ENCODE results near the gene RRM2. TPM values are rescaled to one million over a fixed set of nuclear protein-coding genes. Genes with fewer than 3 reads are reported as not detected.

The RRM2 gene
- total and polyA plus RNA-seq, 7 donors, result 0.27 to 9.3 (median 0.96) TPM; not detected in 2

DNA sequence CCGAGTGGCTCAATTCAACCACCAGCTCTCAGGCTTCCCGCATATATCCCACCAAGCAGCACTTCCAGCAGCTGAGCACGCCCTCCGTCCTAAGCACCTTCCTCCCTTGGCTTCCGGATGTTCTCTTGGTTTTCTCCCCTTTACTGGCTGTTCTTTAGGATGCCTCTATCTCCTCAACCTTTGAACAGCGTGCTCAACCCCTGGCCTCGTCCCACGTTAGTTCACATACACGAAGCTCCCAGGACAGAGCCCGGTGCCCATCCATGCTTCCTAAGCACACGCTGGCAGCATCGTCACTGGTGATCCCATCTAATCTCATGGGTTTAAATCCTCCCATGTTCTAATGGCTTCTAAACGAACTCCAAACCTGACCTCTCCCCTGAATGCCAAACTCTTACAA lies 46.0 kb upstream of the RRM2 start:
- Histone ChIP-seq H3K36me3 (ENCODE audit: insufficient read depth in 1 of 2, low read depth in 1 of 2) (no peaks in the 10 kb centered on the region), H3K4me3 (no peak overlapping the region), H3K27ac (no peak overlapping the region), H3K4me1 (peaks cover 8% of the 10 kb centered on the region), H3K9me3 (no peaks in the 10 kb centered on the region), H3K27me3 (ENCODE audit: insufficient read depth in 3 of 3, low read length in 2 of 3) (peaks cover 0 to 58% (median 23%) of the 10 kb centered on the region in 3 donors)
- ATAC-seq, result no peak
- intact Hi-C loops (cut with DNase I), result no loop called here
- WGBS, 3 donors, result 78 to 82% (median 81%) methylated on average over 13 of the region's 13 CpGs
- no peak for TF ChIP-seq CTCF (IDR thresholded peaks at IDR 0.05)
- no peak for DNase-seq

GRCh38 chr2:10076988-10077527 lies 45.5 kb upstream of the RRM2 start:
- DNase-seq, result no peak
- no peaks in the 10 kb centered on the region for H3K36me3 ChIP-seq (ENCODE audit: insufficient read depth in 1 of 2, low read depth in 1 of 2)
- peaks cover 8% of the 10 kb centered on the region for H3K4me1 ChIP-seq
- intact Hi-C loops (cut with DNase I), result no loop called here
- no peak for TF ChIP-seq CTCF (IDR thresholded peaks at IDR 0.05)
- no peak overlapping the region for H3K4me3 ChIP-seq
- H3K27ac ChIP-seq, result no peak overlapping the region
- no peak for ATAC-seq
- 82 to 89% (median 89%) methylated on average over 5 of the region's 5 CpGs for WGBS, 3 donors
- peaks cover 0 to 61% (median 23%) of the 10 kb centered on the region in 3 donors for H3K27me3 ChIP-seq (ENCODE audit: insufficient read depth in 3 of 3, low read length in 2 of 3)
- H3K9me3 ChIP-seq, result no peaks in the 10 kb centered on the region

DNA sequence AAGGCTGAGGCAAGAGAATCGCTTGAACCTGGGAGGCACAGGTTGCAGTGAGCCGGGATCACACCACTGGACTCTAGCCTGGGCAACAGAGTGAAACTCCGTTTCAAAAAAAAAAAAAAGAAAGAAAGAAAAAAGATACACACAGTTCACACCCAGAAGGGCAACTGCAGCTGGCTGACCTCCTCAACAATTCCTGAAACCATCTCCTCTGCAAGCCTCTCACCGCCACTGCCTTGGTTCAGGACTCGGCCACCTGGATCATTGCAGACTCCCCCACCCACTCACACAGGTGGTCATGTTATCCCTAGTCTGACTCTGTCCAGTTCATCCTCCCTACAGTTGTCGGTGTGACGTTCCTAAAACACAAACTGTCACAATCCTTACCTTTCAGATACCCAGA lies 44.5 kb upstream of the RRM2 start:
- H3K36me3 ChIP-seq (ENCODE audit: insufficient read depth in 1 of 2, low read depth in 1 of 2), result no peaks in the 10 kb centered on the region
- ATAC-seq, result no peak
- no peak overlapping the region for H3K27ac ChIP-seq
- no peak overlapping the region for H3K4me3 ChIP-seq
- peaks cover 0 to 70% (median 22%) of the 10 kb centered on the region in 3 donors for H3K27me3 ChIP-seq (ENCODE audit: insufficient read depth in 3 of 3, low read length in 2 of 3)
- no peak for DNase-seq
- TF ChIP-seq CTCF (IDR thresholded peaks at IDR 0.05), result no peak
- H3K9me3 ChIP-seq, result no peaks in the 10 kb centered on the region
- intact Hi-C loops (cut with DNase I), result no loop called here
- 87 to 94% (median 91%) methylated on average over 6 to 7 of the region's 7 CpGs for WGBS, 3 donors
- H3K4me1 ChIP-seq, result peaks cover 8% of the 10 kb centered on the region

DNA sequence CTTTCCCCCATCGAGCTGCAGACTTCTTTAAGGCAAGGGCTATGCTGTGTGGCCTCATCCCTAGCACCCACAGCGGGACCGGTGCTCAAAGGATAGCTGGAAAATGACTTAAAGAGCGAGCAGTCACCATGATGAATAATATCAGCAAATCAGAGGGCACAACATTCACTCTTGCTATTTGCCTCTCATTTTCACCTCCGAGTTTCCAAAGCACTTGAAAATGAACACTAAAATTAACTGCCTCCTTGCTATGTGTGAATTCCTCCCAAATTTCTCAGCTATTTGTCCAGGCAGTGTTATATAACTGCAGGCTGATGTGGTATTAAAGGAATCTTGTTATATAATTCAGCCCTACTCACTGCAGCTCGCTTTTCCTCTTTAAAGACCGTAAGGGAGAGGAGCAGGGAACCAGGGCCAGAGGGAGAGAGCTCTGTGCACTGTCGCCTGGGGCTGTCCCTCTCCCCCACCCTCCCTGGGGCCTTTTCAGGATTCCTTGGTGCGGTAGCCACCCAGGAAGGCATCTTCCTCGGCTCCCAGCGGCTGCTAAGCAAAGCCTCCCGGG lies 43.8 kb upstream of the RRM2 start:
- WGBS, 3 donors, result 26 to 29% (median 28%) methylated on average over 12 of the region's 12 CpGs
- H3K27ac ChIP-seq, result peak overlapping the region; percentile 9

More for the DNA sequence above, 43.8 kb upstream of the RRM2 start:
- ATAC-seq, result peak in 1 of 4 donors; percentile 17
- peaks cover 8% of the 10 kb centered on the region for H3K4me1 ChIP-seq
- H3K4me3 ChIP-seq, result peak overlapping the region; percentile 64
- DNase-seq, result no peak
- TF ChIP-seq CTCF (IDR thresholded peaks at IDR 0.05), result no peak
- no peaks in the 10 kb centered on the region for H3K36me3 ChIP-seq (ENCODE audit: insufficient read depth in 1 of 2, low read depth in 1 of 2)
- H3K27me3 ChIP-seq (ENCODE audit: insufficient read depth in 3 of 3, low read length in 2 of 3), result peaks cover 0 to 78% (median 24%) of the 10 kb centered on the region in 3 donors
- H3K9me3 ChIP-seq, result no peaks in the 10 kb centered on the region
- intact Hi-C loops (cut with DNase I), result no loop called here

All from psoas muscle (tissue), 8 donors.